Neural progenitor cell (in vitro differentiated cells): Measurements from ENCODE around the gene ATP13A3. TPM values are rescaled to one million over a fixed set of nuclear protein-coding genes. Genes with fewer than 3 reads are reported as not detected.

Experiments
- DNase-seq: peaks from one replicate; pipeline ENCODE4 v3.0.0-alpha.2; 2016; ENCODE audit warnings: low spot score
- H2AFZ ChIP-seq: fragments of 200-600 bp; sonication (generic); replicated peaks from 2 replicates; pipeline ENCODE4 v1.6.1; 2016; ENCODE audit warnings: antibody characterized with exemption
- H3F3A ChIP-seq: fragments of 200-600 bp; sonication (generic); 2 replicates; pipeline ENCODE4 v1.6.1; 2016; ENCODE audit warnings: antibody characterized with exemption, low read depth
- H3K27ac ChIP-seq: fragments of 200-600 bp; sonication (generic); 2 replicates; pipeline ENCODE4 v1.5.1; 2016; ENCODE audit warnings: mild to moderate bottlenecking
- H3K27me3 ChIP-seq: fragments of 200-600 bp; sonication (generic); 2 replicates; pipeline ENCODE4 v1.6.1; 2016; ENCODE audit warnings: mild to moderate bottlenecking, moderate library complexity
- H3K36me3 ChIP-seq: fragments of 200-600 bp; sonication (generic); 2 replicates; pipeline ENCODE4 v1.5.1; 2016
- H3K4me1 ChIP-seq: fragments of 200-600 bp; sonication (generic); 2 replicates; pipeline ENCODE4 v1.6.1; 2016; ENCODE audit warnings: mixed run types
- H3K4me2 ChIP-seq: fragments of 200-600 bp; sonication (generic); 2 replicates; pipeline ENCODE4 v1.6.1; 2016
- H3K4me3 ChIP-seq: fragments of 200-600 bp; sonication (generic); 2 replicates; pipeline ENCODE4 v1.5.1; 2016
- H3K79me2 ChIP-seq: fragments of 200-600 bp; sonication (generic); 2 replicates; pipeline ENCODE4 v1.6.1; 2016; ENCODE audit warnings: low read depth
- H3K9ac ChIP-seq: fragments of 200-600 bp; sonication (generic); 2 replicates; pipeline ENCODE4 v1.6.1; 2016
- H3K9me3 ChIP-seq: fragments of 200-600 bp; sonication (generic); 2 replicates; pipeline ENCODE4 v1.5.1; 2016; ENCODE audit warnings: low read depth
- H4K20me1 ChIP-seq: fragments of 200-600 bp; sonication (generic); 2 replicates; pipeline ENCODE4 v1.6.1; 2016; ENCODE audit warnings: low read depth
- H3K27ac Mint-ChIP-seq: 3 replicates; pipeline ENCODE4 v1.8.0; 2021; ENCODE audit warnings: mixed read lengths
- H3K27me3 Mint-ChIP-seq: 2 replicates; pipeline ENCODE4 v1.8.0; 2022; ENCODE audit warnings: low read depth, mild to moderate bottlenecking, inconsistent platforms, moderate library complexity, mixed read lengths; ENCODE audit not compliant: insufficient read depth
- H3K36me3 Mint-ChIP-seq: 3 replicates; pipeline ENCODE4 v1.8.0; 2021; ENCODE audit warnings: mixed read lengths
- H3K4me1 Mint-ChIP-seq: 3 replicates; pipeline ENCODE4 v1.8.0; 2021; ENCODE audit warnings: mixed read lengths
- H3K4me3 Mint-ChIP-seq: 3 replicates; pipeline ENCODE4 v1.8.0; 2021; ENCODE audit warnings: mild to moderate bottlenecking, moderate library complexity, mixed read lengths
- H3K9me3 Mint-ChIP-seq: 3 replicates; pipeline ENCODE4 v1.8.0; 2020; ENCODE audit warnings: mixed read lengths
- EZH2 ChIP-seq: fragments of 200-600 bp; sonication (generic); IDR thresholded peaks from 2 replicates; pipeline ENCODE4 v1.6.1; 2017; ENCODE audit warnings: antibody characterized with exemption, mild to moderate bottlenecking, moderate library complexity
- EZH2phosphoT487 ChIP-seq: fragments of 200-600 bp; sonication (generic); IDR thresholded peaks from 2 replicates; pipeline ENCODE4 v1.6.1; 2017; ENCODE audit warnings: antibody characterized with exemption
- total RNA-seq: library from RNA; depleted of rRNA; stranded (reverse); fragments of >200 nt; gene quantifications from 2 replicates; pipeline ENCODE4 v1.2.3, GENCODE V29; 2015; ENCODE audit warnings: low replicate concordance
- TF ChIP-seq, protein P1 (sequence below): fragments of 200-600 bp; sonication (generic); IDR thresholded peaks from 2 replicates; pipeline ENCODE4 v1.5.1; 2017; ENCODE audit warnings: antibody characterized with exemption, mild to moderate bottlenecking

Gene ATP13A3
- total RNA-seq, 1 donor from 2014 or later: 105 TPM

DNA sequence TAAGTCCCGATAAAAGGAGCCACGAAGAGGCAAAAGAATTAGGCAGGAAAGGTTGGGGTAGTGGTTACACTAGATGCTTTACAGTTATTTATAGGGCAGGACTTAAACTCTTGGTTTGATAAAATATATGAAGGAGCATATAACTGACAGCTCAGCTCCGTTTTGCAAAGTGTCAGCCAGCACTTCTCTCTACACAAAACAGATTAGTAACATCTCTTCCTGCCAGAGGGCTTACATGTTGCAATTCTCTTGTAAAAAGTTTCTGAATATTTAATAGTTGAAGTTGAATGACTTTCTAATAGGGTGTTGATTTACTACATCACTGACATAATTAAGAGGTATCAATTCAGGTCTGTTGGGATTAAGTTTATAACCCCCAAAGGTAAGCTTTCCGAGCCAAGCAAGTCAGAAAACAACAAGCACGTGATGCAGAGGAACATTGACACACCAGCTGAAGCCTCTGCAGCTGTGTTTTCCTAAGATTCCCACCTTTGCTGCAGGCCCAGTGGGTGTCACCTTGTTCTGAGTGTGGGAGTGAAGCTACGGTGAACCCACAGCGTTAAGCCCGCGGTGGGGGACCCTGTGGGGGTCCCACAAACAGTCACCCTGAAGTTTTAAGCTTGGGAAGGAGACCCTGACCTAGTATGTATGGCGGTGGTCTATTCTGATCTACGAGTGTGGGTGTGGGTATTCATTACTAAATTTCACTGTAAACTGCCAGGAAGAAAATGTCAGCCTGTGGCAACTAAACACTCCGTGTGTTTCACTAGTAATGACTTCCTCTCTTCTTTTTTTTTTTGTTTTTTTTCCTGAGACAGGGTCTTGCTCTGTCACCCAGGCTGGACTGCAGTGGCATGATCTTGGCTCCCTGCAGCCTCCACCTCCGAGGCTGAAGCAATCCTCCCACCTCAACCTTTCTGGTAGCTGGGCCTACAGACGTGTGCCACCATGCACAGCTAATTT, 22.0 kb upstream of the ATP13A3 start:
- TF ChIP-seq EZH2phosphoT487 (no peak), EZH2 (no peak)
- TF ChIP-seq, protein P1, sequence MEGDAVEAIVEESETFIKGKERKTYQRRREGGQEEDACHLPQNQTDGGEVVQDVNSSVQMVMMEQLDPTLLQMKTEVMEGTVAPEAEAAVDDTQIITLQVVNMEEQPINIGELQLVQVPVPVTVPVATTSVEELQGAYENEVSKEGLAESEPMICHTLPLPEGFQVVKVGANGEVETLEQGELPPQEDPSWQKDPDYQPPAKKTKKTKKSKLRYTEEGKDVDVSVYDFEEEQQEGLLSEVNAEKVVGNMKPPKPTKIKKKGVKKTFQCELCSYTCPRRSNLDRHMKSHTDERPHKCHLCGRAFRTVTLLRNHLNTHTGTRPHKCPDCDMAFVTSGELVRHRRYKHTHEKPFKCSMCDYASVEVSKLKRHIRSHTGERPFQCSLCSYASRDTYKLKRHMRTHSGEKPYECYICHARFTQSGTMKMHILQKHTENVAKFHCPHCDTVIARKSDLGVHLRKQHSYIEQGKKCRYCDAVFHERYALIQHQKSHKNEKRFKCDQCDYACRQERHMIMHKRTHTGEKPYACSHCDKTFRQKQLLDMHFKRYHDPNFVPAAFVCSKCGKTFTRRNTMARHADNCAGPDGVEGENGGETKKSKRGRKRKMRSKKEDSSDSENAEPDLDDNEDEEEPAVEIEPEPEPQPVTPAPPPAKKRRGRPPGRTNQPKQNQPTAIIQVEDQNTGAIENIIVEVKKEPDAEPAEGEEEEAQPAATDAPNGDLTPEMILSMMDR: no peak
- Mint-ChIP-seq H3K27me3 (peaks cover 8% of the 10 kb centered on the region), H3K4me1 (peaks cover 3% of the 10 kb centered on the region), H3K9me3 (no peaks in the 10 kb centered on the region), H3K36me3 (no peaks in the 10 kb centered on the region), H3K4me3 (no peak overlapping the region), H3K27ac (no peak overlapping the region)
- Histone ChIP-seq H3K4me1 (peaks cover 2% of the 10 kb centered on the region), H3K9me3 (no peaks in the 10 kb centered on the region), H3K79me2 (no peaks in the 10 kb centered on the region), H2AFZ (no peak overlapping the region), H3K9ac (no peak overlapping the region), H3K4me2 (no peak overlapping the region), H3K36me3 (no peaks in the 10 kb centered on the region), H3K27ac (no peak overlapping the region), H4K20me1 (no peaks in the 10 kb centered on the region), H3K27me3 (no peaks in the 10 kb centered on the region), H3F3A (no peaks in the 10 kb centered on the region), H3K4me3 (no peak overlapping the region)
- DNase-seq: no peak

DNA sequence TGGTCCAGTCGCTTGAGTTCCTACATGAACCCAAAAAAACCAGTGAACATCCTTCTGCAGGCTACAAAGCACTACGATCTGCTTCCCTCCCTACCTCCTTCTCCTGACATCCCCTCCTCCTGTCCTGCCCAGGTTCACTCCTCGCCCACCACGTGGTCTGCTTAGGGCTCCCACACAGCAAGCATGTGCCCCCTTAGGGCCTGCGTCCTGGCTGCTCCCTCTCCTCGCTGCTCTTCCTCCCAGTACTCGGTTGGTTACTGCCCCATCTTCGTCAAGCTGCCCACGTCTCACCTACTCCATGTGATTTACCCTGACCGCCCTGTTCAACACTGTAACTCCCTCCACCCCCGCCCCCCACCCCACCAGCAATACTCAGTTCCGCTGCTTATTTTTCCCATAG, 20.8 kb upstream of the ATP13A3 start:
- no peak for DNase-seq
- Histone ChIP-seq H3K36me3 (no peaks in the 10 kb centered on the region), H3K9me3 (no peaks in the 10 kb centered on the region), H3K27ac (no peak overlapping the region), H4K20me1 (no peaks in the 10 kb centered on the region), H3K27me3 (no peaks in the 10 kb centered on the region), H3K4me3 (no peak overlapping the region), H3K9ac (no peak overlapping the region), H3F3A (no peaks in the 10 kb centered on the region), H3K79me2 (no peaks in the 10 kb centered on the region), H3K4me1 (peaks cover 2% of the 10 kb centered on the region), H2AFZ (no peak overlapping the region), H3K4me2 (no peak overlapping the region)
- H3K27ac Mint-ChIP-seq: no peak overlapping the region
- no peaks in the 10 kb centered on the region for H3K9me3 Mint-ChIP-seq
- TF ChIP-seq, protein P1: no peak
- TF ChIP-seq EZH2 (no peak), EZH2phosphoT487 (no peak)
- H3K36me3 Mint-ChIP-seq: no peaks in the 10 kb centered on the region
- no peaks in the 10 kb centered on the region for H3K4me1 Mint-ChIP-seq
- H3K4me3 Mint-ChIP-seq: no peak overlapping the region
- peaks cover 8% of the 10 kb centered on the region for H3K27me3 Mint-ChIP-seq

DNA sequence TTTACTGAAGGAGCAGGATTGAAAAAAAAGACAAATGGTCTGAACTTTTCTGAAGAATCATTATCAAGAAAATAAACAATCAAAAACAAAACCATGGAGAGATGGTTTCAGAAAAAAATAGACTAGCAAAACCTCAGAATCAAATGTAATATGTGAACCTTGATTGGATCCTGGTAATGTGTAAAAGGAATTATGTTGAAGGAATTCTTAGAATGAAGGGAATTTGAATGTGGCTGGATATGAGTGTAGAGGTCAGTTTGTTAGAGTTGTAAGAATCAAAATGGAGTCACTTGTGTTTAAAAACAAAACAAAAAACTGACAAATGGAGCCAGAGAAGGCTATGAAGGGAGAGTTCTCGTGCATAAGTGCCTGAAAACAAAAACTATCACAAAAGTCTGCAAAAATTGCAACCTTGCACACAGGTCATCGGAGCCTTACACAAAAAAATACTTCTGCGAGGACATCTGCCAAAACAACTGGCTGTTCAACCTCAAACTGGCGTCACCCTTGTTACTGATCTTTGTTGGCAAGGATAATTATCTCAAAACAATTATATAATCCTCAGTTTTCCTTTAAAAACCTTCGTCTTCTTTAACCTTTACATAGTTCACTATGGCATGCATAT, 19.1 kb upstream of the ATP13A3 start:
- H3K27ac ChIP-seq: no peak overlapping the region
- no peaks in the 10 kb centered on the region for H4K20me1 ChIP-seq
- no peaks in the 10 kb centered on the region for H3K27me3 ChIP-seq
- Mint-ChIP-seq H3K36me3 (no peaks in the 10 kb centered on the region), H3K27ac (no peak overlapping the region), H3K4me1 (no peaks in the 10 kb centered on the region), H3K4me3 (no peak overlapping the region), H3K27me3 (peaks cover 7% of the 10 kb centered on the region), H3K9me3 (no peaks in the 10 kb centered on the region)
- TF ChIP-seq EZH2phosphoT487: no peak
- TF ChIP-seq EZH2: no peak
- TF ChIP-seq, protein P1: no peak
- H2AFZ ChIP-seq: no peak overlapping the region
- H3K9me3 ChIP-seq: no peaks in the 10 kb centered on the region
- H3K79me2 ChIP-seq: no peaks in the 10 kb centered on the region
- no peaks in the 10 kb centered on the region for H3F3A ChIP-seq
- no peak overlapping the region for H3K4me3 ChIP-seq
- no peaks in the 10 kb centered on the region for H3K36me3 ChIP-seq
- H3K9ac ChIP-seq: no peak overlapping the region
- DNase-seq: no peak
- no peak overlapping the region for H3K4me2 ChIP-seq
- peaks cover 2% of the 10 kb centered on the region for H3K4me1 ChIP-seq
